Measurements from ENCODE around the gene CALR. TPM values are rescaled to one million over a fixed set of nuclear protein-coding genes. Genes with fewer than 3 reads are reported as not detected.
"Not testable (repeated sequence)": the region's sequence is repeated elsewhere in the genome, so short reads cannot be mapped to it uniquely, and the experiment has no call there.

Gene CALR
- 100 to 1,000 TPM; 262 to 577 (median 513) TPM for total RNA-seq

GRCh38 chr19:12937927-12938778 lies at the start of gene CALR:
Gene CALR (plus strand): TSS chr19:12938609. CDS start chr19:12938680, 71 bp downstream.
- Histone ChIP-seq H3K27ac (peak within 1 kb of the TSS; percentile 95 to 98 (median 97)), H3K36me3 (peaks cover 15 to 38% (median 23%) of the 10 kb centered on the region in 3 donors), H3K27me3 (no peaks in the 10 kb centered on the region), H3K9me3 (no peaks in the 10 kb centered on the region), H3K4me3 (peak within 1 kb of the TSS; percentile 95 to 99 (median 98)), H3K4me1 (peaks cover 24 to 59% (median 28%) of the 10 kb centered on the region in 3 donors)
- DNase-seq = peak; percentile 97
- WGBS, 2 donors = 1% methylated on average over 26 to 32 of the region's 63 CpGs
- intact Hi-C loops (cut with DNase I) = no loop called here
- TF ChIP-seq CTCF (IDR thresholded peaks at IDR 0.05) = peak in 1 of 6 experiments; percentile 15
- TF ChIP-seq POLR2A (IDR thresholded peaks at IDR 0.05) = peak; percentile 41 to 100 (median 99)

GRCh38 chr19:12890299-12890786 lies 48.1 kb upstream of the CALR start:
- 30 to 32% methylated on average over 10 of the region's 10 CpGs for WGBS, 2 donors
- Histone ChIP-seq H3K27ac (peak overlapping the region; percentile 56 to 94 (median 75)), H3K4me1 (peaks cover 15 to 35% (median 21%) of the 10 kb centered on the region in 3 donors), H3K4me3 (peak overlapping the region in 3 of 4 donors; percentile 83 to 98 (median 95)), H3K36me3 (peaks cover 0 to 32% (median 6%) of the 10 kb centered on the region in 3 donors), H3K27me3 (peaks cover 0 to 19% (median 0%) of the 10 kb centered on the region in 4 donors)
- intact Hi-C loops (cut with DNase I); DNase-seq; H3K9me3 ChIP-seq: not testable (repeated sequence)

GRCh38 chr19:12890787-12891552 lies 47.4 kb upstream of the CALR start, which contains the start of gene GCDH:
Gene GCDH (plus strand): TSS chr19:12891160. CDS start chr19:12891305, 145 bp downstream.
- H3K36me3 ChIP-seq = peaks cover under 1 to 38% (median 6%) of the 10 kb centered on the region in 3 donors
- peak in 1 of 6 experiments; percentile 41 for TF ChIP-seq CTCF (IDR thresholded peaks at IDR 0.05)
- peak in 3 of 4 donors; percentile 69 to 88 (median 82) for TF ChIP-seq POLR2A (IDR thresholded peaks at IDR 0.05)
- peak; percentile 97 for DNase-seq
- WGBS, 2 donors = 0% methylated on average over 21 to 45 of the region's 49 CpGs
- H3K27ac ChIP-seq = peak within 1 kb of the TSS; percentile 67 to 94 (median 90)
- no peaks in the 10 kb centered on the region for H3K9me3 ChIP-seq
- H3K4me3 ChIP-seq = peak within 1 kb of the TSS; percentile 62 to 98 (median 89)
- peaks cover 11 to 29% (median 16%) of the 10 kb centered on the region in 3 donors for H3K4me1 ChIP-seq
- intact Hi-C loops (cut with DNase I) = no loop called here
- H3K27me3 ChIP-seq = peaks cover 0 to 13% (median 0%) of the 10 kb centered on the region in 4 donors

GRCh38 chr19:12891553-12892021 lies 46.8 kb upstream of the CALR start:
- no peak for DNase-seq
- intact Hi-C loops (cut with DNase I) = no loop called here
- WGBS, 2 donors = 5 to 11% methylated on average over 5 to 15 of the region's 26 CpGs

More at GRCh38 chr19:12891553-12892021, 46.8 kb upstream of the CALR start:
- Histone ChIP-seq H3K4me1 (peaks cover 10 to 26% (median 15%) of the 10 kb centered on the region in 3 donors), H3K9me3 (no peaks in the 10 kb centered on the region), H3K36me3 (peaks cover 5 to 44% (median 6%) of the 10 kb centered on the region in 3 donors), H3K27me3 (peaks cover 0 to 6% (median 0%) of the 10 kb centered on the region in 4 donors), H3K27ac (peak overlapping the region; percentile 67 to 94 (median 90)), H3K4me3 (peak overlapping the region; percentile 62 to 98 (median 89))
- TF ChIP-seq POLR2A (IDR thresholded peaks at IDR 0.05) (no peak), CTCF (IDR thresholded peaks at IDR 0.05) (no peak)
